ENCODE measurements around the gene SDK1. TPM values are rescaled to one million over a fixed set of nuclear protein-coding genes. Genes with fewer than 3 reads are reported as not detected.

The SDK1 gene
- total RNA-seq, 1 experiment from 2014 or later, result 9.3 TPM

- TF ChIP-seq FOXP4 (CRISPR knock-in tag; IDR thresholded peaks at IDR 0.05) (no peak), PRRX2 (CRISPR knock-in tag; IDR thresholded peaks at IDR 0.05) (no peak), CREM (CRISPR knock-in tag; IDR thresholded peaks at IDR 0.05) (no peak), JAZF1 (CRISPR knock-in tag; IDR thresholded peaks at IDR 0.05) (no peak), ELF4 (CRISPR knock-in tag; IDR thresholded peaks at IDR 0.05; ENCODE audit: low read depth) (no peak), RELA (CRISPR knock-in tag; IDR thresholded peaks at IDR 0.05; ENCODE audit: borderline replicate concordance) (no peak), NFE2L1 (CRISPR knock-in tag; IDR thresholded peaks at IDR 0.05) (no peak)
Measured at GRCh38 chr7:3975371-3975770, 674.3 kb downstream of the SDK1 start (continued).

- H3K27me3 Mint-ChIP-seq (ENCODE audit: low read depth), result no peaks in the 10 kb centered on the region
- DNase-seq (ENCODE audit: low spot score), result no peak
- no peak overlapping the region for H3K27ac Mint-ChIP-seq
- CTCF ChIA-PET, result no interaction called here
- H3K36me3 Mint-ChIP-seq, result peaks cover 17% of the 10 kb centered on the region
- no peaks in the 10 kb centered on the region for H3K9me3 Mint-ChIP-seq
- POLR2A ChIA-PET, result no interaction called here
- ATAC-seq, result no peak
- peaks cover 22% of the 10 kb centered on the region for H3K4me1 Mint-ChIP-seq
- no peak overlapping the region for H3K4me3 Mint-ChIP-seq
- TF ChIP-seq ARID4B (CRISPR knock-in tag; IDR thresholded peaks at IDR 0.05; ENCODE audit: borderline replicate concordance), result no peak
- TF ChIP-seq ZBTB21 (CRISPR knock-in tag; IDR thresholded peaks at IDR 0.05; ENCODE audit: borderline replicate concordance), result no peak
- TF ChIP-seq ERG (CRISPR knock-in tag; IDR thresholded peaks at IDR 0.05), result no peak
- no peak for TF ChIP-seq ATF3 (CRISPR knock-in tag; conservative IDR thresholded peaks at IDR 0.05)
- TF ChIP-seq ZNF671 (CRISPR knock-in tag; IDR thresholded peaks at IDR 0.05), result no peak
- TF ChIP-seq CTCF (IDR thresholded peaks at IDR 0.05), result no peak
- no peak for TF ChIP-seq ZNF396 (CRISPR knock-in tag; IDR thresholded peaks at IDR 0.05; ENCODE audit: borderline replicate concordance)
- TF ChIP-seq ZNF416 (CRISPR knock-in tag; IDR thresholded peaks at IDR 0.05), result no peak
- no peak for TF ChIP-seq ZNF317 (CRISPR knock-in tag; IDR thresholded peaks at IDR 0.05; ENCODE audit: borderline replicate concordance, low read depth)
- no peak for TF ChIP-seq FOXP1 (CRISPR knock-in tag; IDR thresholded peaks at IDR 0.05; ENCODE audit: borderline replicate concordance)
- no peak for TF ChIP-seq KAT7 (CRISPR knock-in tag; IDR thresholded peaks at IDR 0.05; ENCODE audit: borderline replicate concordance)
- no peak for TF ChIP-seq FOXJ3 (CRISPR knock-in tag; IDR thresholded peaks at IDR 0.05; ENCODE audit: borderline replicate concordance)
- TF ChIP-seq TCF7 (CRISPR knock-in tag; IDR thresholded peaks at IDR 0.05; ENCODE audit: low read depth), result no peak
- no peak for TF ChIP-seq TEAD1 (CRISPR knock-in tag; IDR thresholded peaks at IDR 0.05)
- no peak for TF ChIP-seq SMAD3 (CRISPR knock-in tag; IDR thresholded peaks at IDR 0.05; ENCODE audit: borderline replicate concordance)
- no peak for TF ChIP-seq USF2 (CRISPR knock-in tag; IDR thresholded peaks at IDR 0.05)
- no peak for TF ChIP-seq CREM (CRISPR knock-in tag; IDR thresholded peaks at IDR 0.05)
- TF ChIP-seq ZNF281 (CRISPR knock-in tag; IDR thresholded peaks at IDR 0.05), result no peak
- TF ChIP-seq NFE2L1 (CRISPR knock-in tag; IDR thresholded peaks at IDR 0.05), result no peak
Measured at GRCh38 chr7:3977391-3977790, 676.3 kb downstream of the SDK1 start.

Data from WTC11 (cell line).